HTERT RPE-1 (cell line): ENCODE results near the gene ENGASE.
"Not testable (repeated sequence)": the region's sequence is repeated elsewhere in the genome, so short reads cannot be mapped to it uniquely, and the experiment has no call there.

Experiments used
- in situ Hi-C: fragments of 300-500 bp; cut with MboI; formaldehyde crosslinking; loops from 4 replicates; pipeline ENCODE4 v1.14.3; 2020; ENCODE audit warnings: low sequenced_read_pairs

The ENGASE gene

GRCh38 chr17:79074649-79075445 is at the start of gene ENGASE:
Gene ENGASE, plus strand, starts transcription at chr17:79074824. Its CDS starts 121 bp downstream, at chr17:79074945.
- in situ Hi-C loops: no loop called here

DNA sequence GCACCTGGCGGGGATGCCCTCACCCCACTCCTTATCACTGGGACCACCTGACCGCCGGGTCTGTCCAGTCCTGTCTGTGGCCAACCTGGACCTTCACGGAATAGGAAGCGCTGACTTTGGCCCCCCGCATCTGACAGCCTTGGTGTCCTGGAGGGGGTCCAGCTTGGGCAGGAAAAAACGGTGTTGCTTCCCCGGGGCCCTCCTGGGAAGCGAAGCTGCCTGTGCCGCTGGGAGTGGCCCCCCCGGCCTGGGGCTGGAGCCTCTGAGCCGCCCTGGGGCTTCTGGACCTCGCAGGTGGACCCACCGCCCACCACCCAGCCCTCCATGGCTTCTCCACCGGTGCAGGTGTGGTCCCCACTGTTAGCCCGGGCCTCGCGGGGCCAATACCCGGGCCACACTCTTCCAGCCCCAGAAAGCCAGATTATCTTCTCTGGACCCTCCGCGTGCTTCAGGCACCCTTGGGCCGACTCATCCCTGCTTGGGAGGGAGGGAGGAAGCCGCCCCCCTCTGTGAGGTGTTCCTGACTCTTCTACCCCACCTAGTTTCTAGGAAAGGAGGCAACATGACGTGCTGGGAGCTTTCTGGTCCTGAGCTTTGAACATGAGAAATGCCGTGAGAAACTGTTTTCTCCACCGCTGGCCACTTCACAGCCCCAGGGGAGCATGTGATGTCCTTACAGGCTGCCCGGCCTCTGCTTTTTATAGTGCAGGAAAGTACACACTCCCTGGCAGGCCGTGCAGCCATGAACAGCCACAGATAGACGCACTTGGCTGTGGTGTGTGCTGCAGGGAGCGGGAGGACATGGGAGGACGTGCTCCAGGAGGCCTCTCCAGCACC is 49.5 kb upstream of the ENGASE start:
- in situ Hi-C loops: no loop called here

DNA sequence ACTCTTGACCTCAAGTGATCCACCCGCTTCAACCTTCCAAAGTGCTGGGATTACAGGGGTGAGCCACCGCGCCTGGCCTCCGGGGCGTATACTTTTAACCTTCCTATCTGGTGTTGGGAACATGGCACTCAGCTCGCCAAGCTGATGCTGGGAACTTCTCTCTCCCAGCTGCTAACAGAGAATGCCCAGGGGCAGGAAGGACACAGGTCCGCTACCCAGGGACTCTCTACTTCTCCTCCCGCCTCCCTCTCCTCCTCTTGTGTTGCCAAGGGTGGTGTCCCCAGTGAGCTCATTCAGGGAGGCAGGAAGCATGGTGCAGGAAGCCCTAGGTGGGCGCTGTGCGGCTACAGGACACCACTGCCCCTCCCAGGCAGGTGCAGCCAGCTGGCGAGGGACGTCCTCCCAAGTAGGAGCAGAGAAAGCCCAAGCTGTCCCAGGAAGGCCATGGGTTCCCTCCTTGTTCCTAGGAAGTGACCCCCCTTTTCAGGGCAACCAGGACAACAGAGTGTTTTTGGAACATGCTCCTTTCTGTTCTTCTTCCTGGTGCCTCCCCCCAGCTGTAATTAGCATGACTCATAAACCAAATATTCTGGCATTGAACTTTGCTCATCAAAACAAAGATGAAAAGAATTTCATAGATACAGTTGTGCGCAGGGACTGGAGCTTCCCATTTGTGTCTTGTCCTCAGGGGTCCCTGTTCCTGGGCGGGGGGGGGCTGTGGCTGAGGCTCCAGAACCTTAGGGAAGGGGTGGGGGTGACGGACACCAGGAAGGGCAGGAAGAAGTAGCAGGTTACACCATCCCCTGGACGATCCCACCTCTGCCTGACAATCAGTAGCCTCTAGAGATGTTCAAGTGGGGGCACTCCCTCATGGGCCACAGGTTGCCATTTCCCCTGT is 48.0 kb upstream of the ENGASE start:
- in situ Hi-C loops: no loop called here

GRCh38 chr17:79027274-79027924 is 47.2 kb upstream of the ENGASE start:
- in situ Hi-C loops: no loop called here

- in situ Hi-C loops: no loop called here
Measured at GRCh38 chr17:79027925-79028491, 46.6 kb upstream of the ENGASE start.

- in situ Hi-C loops: no loop called here
Measured at GRCh38 chr17:79028496-79029326, 45.9 kb upstream of the ENGASE start.

DNA sequence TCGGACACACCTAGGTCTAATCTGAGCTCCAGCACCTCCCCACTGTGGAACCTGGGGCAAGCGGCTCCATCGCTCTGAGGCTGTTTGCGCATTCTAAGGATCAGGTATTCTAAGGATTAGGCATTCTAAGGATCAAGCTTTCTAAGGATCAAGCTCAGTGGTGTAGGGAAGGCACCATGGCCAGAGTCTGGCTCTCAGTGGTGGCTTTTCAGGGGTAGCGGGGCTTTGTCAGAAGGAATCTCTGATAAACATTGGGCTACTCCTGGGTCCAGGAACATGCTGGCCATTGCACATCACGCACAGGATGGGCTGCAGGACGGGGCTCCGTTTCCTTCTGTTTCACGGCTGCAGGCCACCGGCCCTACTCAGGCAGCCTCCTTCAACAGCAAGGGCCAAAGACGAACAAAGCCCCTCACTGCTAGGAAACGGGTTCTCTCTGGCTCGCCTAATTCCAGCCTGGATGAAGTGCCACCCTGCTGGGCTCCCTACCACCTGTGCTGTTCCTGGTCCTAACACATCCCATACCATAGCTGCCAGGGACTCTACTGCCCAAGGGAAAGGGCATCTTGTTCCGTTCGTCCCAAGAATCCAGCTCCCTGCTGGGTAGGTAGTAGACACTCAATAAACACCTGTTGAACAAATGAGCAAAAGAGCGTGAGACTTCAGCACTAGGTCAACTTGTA is 45.2 kb upstream of the ENGASE start:
- in situ Hi-C loops: no loop called here

GRCh38 chr17:79030636-79031035 is 44.0 kb upstream of the ENGASE start:
- in situ Hi-C loops: not testable (repeated sequence)

GRCh38 chr17:79031996-79032875 is 42.4 kb upstream of the ENGASE start:
- in situ Hi-C loops: no loop called here

DNA sequence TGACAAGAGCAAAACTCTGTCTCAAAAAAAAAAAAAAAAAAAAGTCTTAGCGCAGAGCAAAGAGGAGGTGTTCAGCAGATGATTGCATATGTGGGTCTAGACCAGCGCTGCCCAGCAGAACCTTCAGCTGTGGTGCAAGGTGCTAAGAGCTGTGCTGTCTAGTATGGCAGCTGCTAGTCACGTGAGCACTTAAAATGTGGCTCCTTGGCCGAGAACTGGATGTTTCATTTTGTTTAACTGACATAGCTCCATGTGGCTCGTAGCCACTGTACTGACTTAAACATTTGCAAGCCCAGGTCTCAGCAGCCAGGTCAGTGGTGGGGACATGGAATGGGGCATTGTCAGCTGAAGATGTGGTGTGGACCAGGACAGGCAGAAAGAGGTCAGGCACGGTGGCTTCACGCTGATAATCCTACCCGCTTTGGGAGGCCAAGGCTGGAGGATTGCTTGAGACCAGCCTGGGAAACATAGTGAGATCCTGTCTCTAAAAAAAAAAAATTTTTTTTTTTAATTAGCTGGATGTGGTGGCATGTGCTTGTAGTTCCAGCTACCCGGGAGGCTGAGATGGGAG is 41.5 kb upstream of the ENGASE start:
- in situ Hi-C loops: no loop called here

DNA sequence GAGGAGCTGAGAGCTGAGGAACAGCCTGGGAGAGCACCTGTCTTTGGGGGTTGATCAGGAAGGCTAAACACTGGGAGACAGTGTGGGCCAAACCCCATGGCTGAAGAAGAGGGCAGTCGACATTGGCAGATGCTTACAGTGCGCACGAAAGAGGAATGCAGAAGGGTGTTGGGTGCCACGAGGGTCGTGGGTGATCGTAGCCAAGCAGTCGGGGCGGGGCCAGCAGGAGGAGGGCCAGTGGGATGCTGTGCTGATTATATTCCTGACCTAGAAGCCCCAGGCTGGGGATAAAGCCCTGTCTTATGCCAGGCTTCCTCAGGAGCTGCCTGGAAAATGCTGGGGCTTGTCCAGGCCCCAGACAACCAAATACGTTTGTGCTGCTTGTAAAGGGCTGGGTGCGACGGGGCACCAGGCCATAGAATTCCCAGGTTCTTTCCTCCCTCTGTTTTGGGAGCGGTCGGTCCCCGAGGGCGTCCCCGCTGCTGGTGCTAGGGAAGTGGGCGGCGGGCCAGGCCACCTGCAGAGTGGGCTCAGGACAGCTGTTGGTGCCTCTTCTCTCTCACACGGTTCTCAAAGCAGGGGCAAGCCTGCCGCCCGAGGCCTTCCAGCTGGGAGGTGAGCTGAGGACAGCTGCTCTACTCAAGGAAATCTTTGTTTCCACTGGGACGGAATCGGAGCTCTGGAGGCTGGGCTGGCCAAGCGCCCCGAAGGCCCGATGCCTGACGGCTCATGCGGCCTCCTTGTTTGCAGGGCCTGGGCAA is 40.7 kb upstream of the ENGASE start:
- in situ Hi-C loops: no loop called here

GRCh38 chr17:79034931-79035485 is 39.6 kb upstream of the ENGASE start:
- in situ Hi-C loops: no loop called here

DNA sequence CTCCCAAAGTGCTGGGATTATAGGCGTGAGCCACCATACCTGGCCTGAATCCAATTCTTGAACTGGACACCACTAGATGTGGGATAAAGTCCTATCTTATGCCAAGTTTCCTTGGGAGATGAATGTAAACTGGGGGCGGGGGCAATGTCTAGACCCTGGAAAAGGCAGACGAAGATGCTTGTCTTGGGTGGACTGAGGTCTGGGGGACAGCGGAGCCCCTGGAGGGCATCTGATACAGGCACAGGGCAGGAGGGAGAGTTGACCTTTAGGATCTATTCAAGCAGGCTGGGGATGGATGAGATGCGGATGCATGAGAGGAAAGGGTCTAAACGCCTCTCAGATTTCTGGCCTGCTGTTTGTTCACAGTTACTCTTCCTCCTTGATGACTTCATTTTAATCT is 38.9 kb upstream of the ENGASE start:
- in situ Hi-C loops: no loop called here

DNA sequence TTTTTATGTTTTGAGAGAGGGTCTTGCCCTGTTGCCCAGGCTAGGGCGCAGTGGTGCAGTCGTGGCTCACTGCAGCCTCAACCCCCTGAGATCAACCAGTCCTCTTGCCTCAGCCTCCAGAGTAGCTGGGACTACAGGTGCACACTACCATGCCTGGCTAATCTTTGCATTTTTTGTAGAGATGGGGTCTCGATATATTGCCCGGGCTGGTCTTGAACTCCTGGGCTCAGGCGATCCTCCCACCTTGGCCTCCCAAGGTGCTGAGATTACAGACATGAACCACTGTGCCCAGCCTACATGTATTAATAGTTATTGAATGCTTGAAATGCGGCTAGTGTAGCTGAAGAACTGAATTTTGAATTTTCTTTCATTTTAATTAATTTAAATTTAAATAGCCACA is 38.4 kb upstream of the ENGASE start:
- in situ Hi-C loops: no loop called here

GRCh38 chr17:79036596-79036995 is 38.0 kb upstream of the ENGASE start:
- in situ Hi-C loops: no loop called here

- in situ Hi-C loops: no loop called here
Measured at GRCh38 chr17:79038545-79039135, 36.0 kb upstream of the ENGASE start.
